ENCODE data around the gene MAP6.

The MAP6 gene

GRCh38 chr11:75565221-75565814 lies 103.5 kb downstream of the MAP6 start:
- no peak for DNase-seq

DNA sequence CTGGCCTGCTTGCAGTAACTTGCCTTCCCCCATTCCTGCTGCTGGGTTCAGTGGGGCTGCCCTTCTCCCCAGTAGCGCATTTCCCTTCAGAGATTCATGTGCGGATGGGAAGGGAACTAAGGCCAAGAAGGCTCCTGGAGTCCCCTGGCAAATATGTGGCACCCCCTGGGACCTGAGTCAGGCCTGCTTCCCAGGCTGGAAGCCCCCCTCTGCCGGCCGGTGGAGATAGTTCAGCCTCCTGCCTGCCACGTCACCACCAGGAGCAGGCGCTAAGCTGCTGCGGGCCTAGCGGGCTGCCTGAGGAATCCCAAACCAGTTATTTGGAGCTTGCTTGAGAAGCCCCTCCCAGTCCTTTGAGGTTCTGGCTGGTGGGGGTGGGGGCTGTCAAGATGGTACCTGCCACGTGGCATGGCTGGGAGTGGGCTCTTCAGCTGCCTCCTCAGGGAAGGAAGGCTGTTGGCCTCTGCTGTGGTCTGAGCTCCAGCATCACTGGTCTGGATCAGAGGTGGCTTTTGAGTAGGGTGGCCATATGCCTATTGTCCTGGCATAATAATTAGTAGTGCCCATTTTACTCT lies 104.8 kb downstream of the MAP6 start:
- no peak for DNase-seq

GRCh38 chr11:75563501-75563977 lies 105.3 kb downstream of the MAP6 start:
- DNase-seq = no peak

GRCh38 chr11:75562836-75563484 lies 105.9 kb downstream of the MAP6 start:
- peak; percentile 49 for DNase-seq

- DNase-seq = peak; percentile 88
Measured at GRCh38 chr11:75562048-75562835, 106.6 kb downstream of the MAP6 start, which contains the start of gene SERPINH1. SERPINH1 (plus strand) TSS chr11:75562253; CDS start chr11:75566350, 4,097 bp downstream.

DNA sequence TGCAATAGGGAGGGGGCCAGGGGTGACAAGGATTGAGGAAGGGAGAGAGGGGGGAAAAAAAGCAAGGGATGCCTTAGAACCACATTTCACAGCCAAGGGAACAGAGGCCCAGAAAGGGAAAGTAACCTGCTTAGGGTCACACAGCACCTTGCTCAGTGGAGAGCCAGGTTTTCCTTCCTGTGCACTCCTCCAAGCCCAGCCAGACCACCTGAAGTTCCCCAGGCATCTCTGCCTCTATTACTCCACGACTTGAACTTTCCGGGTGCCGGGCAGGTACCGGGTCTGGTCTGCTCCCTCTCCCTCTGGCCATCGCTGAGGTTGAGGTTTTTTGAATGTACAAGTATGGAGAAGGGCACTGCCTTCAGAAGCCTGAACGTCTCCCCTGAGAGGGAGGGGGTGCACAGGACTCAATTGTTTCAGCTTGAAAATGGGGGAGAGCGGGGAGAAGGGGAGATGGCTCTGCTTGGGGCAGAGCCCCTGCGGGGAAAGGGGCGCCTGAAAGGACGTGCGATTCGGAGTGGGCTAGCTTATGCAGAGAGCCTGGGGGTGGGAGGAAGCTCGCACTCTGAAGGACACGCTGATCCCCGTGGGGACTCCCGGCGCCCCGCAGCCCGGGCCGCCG lies 107.3 kb downstream of the MAP6 start:
- DNase-seq = no peak

- no peak for DNase-seq
Measured at GRCh38 chr11:75560644-75561043, 108.2 kb downstream of the MAP6 start.

- DNase-seq = peak; percentile 32
Measured at GRCh38 chr11:75558939-75559843, 109.6 kb downstream of the MAP6 start.

GRCh38 chr11:75557666-75558494 lies 111.0 kb downstream of the MAP6 start:
- DNase-seq = no peak

GRCh38 chr11:75556275-75556674 lies 112.6 kb downstream of the MAP6 start:
- DNase-seq = no peak

DNA sequence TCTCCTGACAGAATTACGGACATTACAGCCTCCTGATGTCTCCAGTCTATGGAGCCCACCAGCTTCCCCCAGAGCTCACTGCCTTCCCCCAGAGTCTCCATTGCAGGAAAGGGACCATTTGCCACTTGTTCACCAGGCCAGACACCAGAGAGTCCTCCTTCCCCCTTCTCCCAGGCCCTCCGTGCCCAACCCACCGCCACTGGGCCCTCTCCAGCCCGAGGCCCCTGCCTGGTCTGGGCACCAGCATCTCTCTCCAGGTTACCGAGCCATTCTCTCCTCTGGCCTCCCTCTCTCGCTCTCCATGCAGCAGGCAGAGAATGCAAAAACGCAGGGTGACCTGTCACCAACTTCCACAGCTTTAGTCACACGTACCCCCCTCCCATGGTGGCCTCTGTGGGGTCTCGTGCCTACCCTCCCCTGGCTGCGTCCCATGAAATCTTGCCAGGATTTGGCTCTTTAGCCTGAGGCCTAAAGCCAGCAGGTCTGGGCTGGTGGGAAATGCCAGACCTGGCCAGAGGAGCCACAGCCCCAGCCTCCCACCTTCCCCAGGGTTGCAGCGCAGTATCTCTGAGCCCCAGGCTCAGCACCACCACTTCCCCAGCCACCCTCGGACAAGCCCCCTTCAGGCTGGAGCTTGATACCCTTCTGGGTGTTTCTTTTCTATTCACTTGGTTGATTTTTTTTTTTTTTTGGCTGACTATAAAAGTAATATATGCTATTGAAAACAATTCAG lies 113.6 kb downstream of the MAP6 start:
- DNase-seq = no peak

- peak; percentile 64 for DNase-seq
Measured at GRCh38 chr11:75554258-75555022, 114.4 kb downstream of the MAP6 start.

DNA sequence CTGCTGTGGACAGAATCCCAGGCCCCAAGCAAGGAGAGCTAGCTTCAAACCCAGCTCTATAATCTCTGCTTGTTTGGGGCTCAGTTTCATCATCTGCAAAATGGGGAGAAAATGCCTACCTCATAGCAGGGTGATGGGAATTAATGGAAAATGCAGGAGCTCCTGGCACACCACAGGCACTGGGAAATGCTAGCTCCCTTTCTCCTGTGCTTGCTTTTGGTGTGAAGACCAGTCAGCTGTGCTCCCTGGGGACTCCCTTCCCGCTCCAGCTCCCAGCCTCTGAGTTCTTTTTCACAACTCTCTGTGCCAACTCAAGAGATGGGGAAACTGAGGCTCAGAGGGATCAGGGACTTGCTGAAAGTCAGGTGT lies 115.0 kb downstream of the MAP6 start:
- no peak for DNase-seq

GRCh38 chr11:75553182-75553581 lies 115.7 kb downstream of the MAP6 start:
- no peak for DNase-seq

- DNase-seq = no peak
Measured at GRCh38 chr11:75549370-75549958, 119.4 kb downstream of the MAP6 start.

DNA sequence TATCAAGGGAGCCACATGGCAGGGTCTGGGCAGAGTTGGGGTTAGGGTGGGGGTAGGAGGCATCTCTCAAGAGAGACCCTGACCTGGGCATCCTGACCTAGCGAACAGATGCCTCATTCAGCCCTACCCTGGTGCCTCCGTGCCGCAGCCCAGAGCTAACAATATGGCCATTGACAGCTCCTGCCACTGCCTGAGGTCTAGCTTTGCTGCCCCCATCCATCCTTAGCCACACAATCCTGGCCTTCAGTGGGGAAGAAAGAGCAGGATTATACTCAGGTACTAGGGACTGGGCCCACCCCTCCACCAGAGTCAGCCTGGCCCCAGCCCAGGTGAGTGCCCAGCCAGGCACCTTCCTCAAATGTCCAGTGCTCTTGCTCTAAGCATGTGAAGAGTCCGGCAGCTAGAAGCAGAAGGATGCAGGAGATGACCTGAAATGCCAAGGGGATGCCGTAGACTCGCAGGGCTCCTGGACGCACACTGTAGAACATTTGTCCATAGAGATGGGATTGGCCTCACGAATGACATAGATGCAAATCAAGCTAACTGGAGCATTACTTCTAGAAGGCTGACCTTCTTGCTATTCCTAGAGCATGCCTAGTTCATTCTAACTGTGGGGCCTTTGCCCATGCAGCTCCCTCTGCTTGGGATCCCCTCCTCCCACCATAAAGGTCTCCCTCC lies 120.1 kb downstream of the MAP6 start:
- no peak for DNase-seq

DNA sequence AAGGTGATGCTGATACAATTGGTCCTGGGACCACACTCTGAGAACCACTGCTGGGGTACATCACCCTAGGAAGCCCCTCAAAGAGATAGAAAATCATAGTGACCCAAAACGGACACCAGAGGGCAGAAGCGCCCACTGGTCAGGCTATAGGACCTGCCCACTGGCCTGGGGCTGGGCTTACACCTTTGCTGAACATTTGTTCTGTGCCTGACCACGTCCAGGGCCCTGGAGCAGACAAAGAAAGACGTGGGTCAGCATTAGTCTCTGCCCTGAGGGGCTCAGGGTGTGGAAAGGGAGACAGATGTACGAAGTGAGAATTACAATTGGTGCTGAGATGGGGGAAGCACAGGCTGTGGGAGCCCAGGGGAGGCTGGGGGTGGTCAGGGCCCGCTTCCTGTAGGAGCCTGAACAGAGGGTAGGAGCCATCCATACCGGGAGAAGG lies 121.2 kb downstream of the MAP6 start:
- DNase-seq = peak; percentile 52

DNA sequence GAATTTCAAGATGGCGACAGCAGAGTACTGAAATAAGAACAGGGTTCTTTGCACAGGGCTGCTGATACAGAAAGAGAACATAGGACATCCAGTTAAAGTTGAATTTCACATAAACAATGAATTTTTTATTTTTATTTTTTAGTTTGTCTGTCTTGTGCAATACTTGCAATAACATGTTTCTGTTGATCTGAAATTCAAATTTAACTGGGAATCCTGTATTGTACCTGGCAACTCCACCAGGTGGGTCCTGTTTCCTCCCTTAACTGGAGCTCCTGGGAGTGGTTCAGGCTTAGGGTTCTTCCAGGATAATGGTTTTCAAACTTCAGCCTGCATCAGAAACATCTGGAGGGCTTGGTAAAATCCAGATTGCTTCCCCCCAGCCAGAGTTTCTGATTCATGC lies 121.7 kb downstream of the MAP6 start:
- DNase-seq = no peak
